NCI-H774 (cell line): ENCODE results near the gene RELL1.
"Not testable (repeated sequence)": the region's sequence is repeated elsewhere in the genome, so short reads cannot be mapped to it uniquely, and the experiment has no call there.

ENCODE experiments used
- DNase-seq: peaks from one replicate; lab custom pipeline; 2025; lab: John Stamatoyannopoulos, UW

The RELL1 gene

GRCh38 chr4:37693030-37693429, 6.9 kb upstream of the RELL1 start:
- no peak for DNase-seq

- no peak for DNase-seq
Observed at GRCh38 chr4:37690976-37691375, 4.8 kb upstream of the RELL1 start.

- DNase-seq, result no peak
Observed at GRCh38 chr4:37689353-37690095, 3.3 kb upstream of the RELL1 start.

GRCh38 chr4:37687681-37688080, 1.5 kb upstream of the RELL1 start:
- DNase-seq, result no peak

GRCh38 chr4:37687194-37687562, 1.0 kb upstream of the RELL1 start:
- DNase-seq, result no peak

GRCh38 chr4:37685823-37686372, 278 bp downstream of the RELL1 start:
- no peak for DNase-seq

- DNase-seq, result no peak
Observed at GRCh38 chr4:37685161-37685822, 884 bp downstream of the RELL1 start.

- DNase-seq, result no peak
Observed at GRCh38 chr4:37684154-37684553, 2.0 kb downstream of the RELL1 start.

GRCh38 chr4:37682701-37683401, 3.3 kb downstream of the RELL1 start:
- DNase-seq, result no peak

GRCh38 chr4:37680089-37680488, 6.1 kb downstream of the RELL1 start:
- DNase-seq, result no peak

GRCh38 chr4:37679301-37679700, 6.9 kb downstream of the RELL1 start:
- no peak for DNase-seq

- no peak for DNase-seq
Observed at GRCh38 chr4:37678624-37679023, 7.6 kb downstream of the RELL1 start.

GRCh38 chr4:37675587-37676290, 10.4 kb downstream of the RELL1 start:
- no peak for DNase-seq

- no peak for DNase-seq
Observed at GRCh38 chr4:37674439-37674838, 11.7 kb downstream of the RELL1 start.

- no peak for DNase-seq
Observed at GRCh38 chr4:37673538-37674192, 12.5 kb downstream of the RELL1 start.

GRCh38 chr4:37671072-37671471, 15.1 kb downstream of the RELL1 start:
- DNase-seq, result no peak

- DNase-seq, result no peak
Observed at GRCh38 chr4:37670249-37670648, 15.9 kb downstream of the RELL1 start.

GRCh38 chr4:37669124-37669523, 17.1 kb downstream of the RELL1 start:
- not testable (repeated sequence) for DNase-seq

- DNase-seq, result no peak
Observed at GRCh38 chr4:37667197-37668100, 18.7 kb downstream of the RELL1 start.

GRCh38 chr4:37666625-37667071, 19.5 kb downstream of the RELL1 start:
- no peak for DNase-seq
